DOHH2 (cell line): ENCODE data around the gene MGMT.

Source experiments
- EZH2phosphoT487 ChIP-seq: fragments of 200-600 bp; sonication (generic); IDR thresholded peaks from 2 replicates; pipeline ENCODE4 v1.6.1; 2017; ENCODE audit warnings: borderline replicate concordance, mild to moderate bottlenecking, antibody characterized with exemption, low read length, moderate library complexity, mixed read lengths
- TF ChIP-seq, protein P1 (sequence below): fragments of 200-600 bp; sonication (generic); IDR thresholded peaks from one replicate; pipeline ENCODE4 v1.5.1; 2014; ENCODE audit warnings: antibody characterized with exemption, mild to moderate bottlenecking, low read depth, low read length; ENCODE audit not compliant: poor library complexity, severe bottlenecking

DNA sequence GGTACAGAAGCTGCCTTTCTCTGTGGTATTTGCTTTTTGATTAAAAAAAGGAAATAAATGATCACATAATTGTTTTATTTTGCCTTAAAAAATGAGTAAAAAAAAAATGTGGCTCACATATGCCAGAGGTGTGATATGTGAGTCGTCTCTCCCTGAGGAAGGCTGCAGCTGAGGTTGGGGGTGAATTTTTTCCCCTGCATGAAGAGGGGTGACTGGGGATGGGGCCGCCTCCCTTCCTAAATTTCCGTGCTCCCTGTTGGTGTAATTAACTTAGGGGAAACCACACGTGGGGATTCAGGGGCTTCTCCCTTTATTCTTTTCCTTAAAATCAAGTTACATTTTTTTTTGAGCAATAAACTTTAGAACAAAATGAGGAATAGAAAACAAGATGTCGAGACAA is 35.4 kb downstream of the MGMT start:
- TF ChIP-seq, protein P1, sequence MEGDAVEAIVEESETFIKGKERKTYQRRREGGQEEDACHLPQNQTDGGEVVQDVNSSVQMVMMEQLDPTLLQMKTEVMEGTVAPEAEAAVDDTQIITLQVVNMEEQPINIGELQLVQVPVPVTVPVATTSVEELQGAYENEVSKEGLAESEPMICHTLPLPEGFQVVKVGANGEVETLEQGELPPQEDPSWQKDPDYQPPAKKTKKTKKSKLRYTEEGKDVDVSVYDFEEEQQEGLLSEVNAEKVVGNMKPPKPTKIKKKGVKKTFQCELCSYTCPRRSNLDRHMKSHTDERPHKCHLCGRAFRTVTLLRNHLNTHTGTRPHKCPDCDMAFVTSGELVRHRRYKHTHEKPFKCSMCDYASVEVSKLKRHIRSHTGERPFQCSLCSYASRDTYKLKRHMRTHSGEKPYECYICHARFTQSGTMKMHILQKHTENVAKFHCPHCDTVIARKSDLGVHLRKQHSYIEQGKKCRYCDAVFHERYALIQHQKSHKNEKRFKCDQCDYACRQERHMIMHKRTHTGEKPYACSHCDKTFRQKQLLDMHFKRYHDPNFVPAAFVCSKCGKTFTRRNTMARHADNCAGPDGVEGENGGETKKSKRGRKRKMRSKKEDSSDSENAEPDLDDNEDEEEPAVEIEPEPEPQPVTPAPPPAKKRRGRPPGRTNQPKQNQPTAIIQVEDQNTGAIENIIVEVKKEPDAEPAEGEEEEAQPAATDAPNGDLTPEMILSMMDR, result no peak
- no peak for TF ChIP-seq EZH2phosphoT487
